SK-N-SH (cell line): ENCODE data around the gene PPIP5K1. TPM values are rescaled to one million over a fixed set of nuclear protein-coding genes. Genes with fewer than 3 reads are reported as not detected.

ENCODE experiments used
- CTCF ChIA-PET: fragments of 300-600, 350-600 bp; formaldehyde crosslinking; extraction: SDS; loops from one replicate; lab custom pipeline; 2021; lab: Yijun Ruan, JAX
- POLR2A ChIA-PET: fragments of 350-600 bp; sonication (Branson Sonifier 250); formaldehyde crosslinking; extraction: SDS; loops from one replicate; lab custom pipeline; 2020; ENCODE audit warnings: antibody characterized with exemption, inconsistent platforms; lab: Yijun Ruan, JAX
- DNase-seq: peaks from one replicate; pipeline ENCODE4 v3.0.0; 2012
- H2AFZ ChIP-seq: fragments of 200-600 bp; sonication (generic); 2 replicates; pipeline ENCODE4 v1.8.1; 2016; ENCODE audit warnings: antibody characterized with exemption, mild to moderate bottlenecking, low read depth
- H3F3A ChIP-seq: fragments of 200-600 bp; sonication (generic); replicated peaks from 2 replicates; pipeline ENCODE3; 2016; ENCODE audit warnings: antibody characterized with exemption, mild to moderate bottlenecking; ENCODE audit not compliant: insufficient read depth
- H3K27ac ChIP-seq, 2 experiments: fragments of 200-500 bp in 1 of 2; fragments of 200-600 bp in 1 of 2; sonication (Bioruptor generic) in 1 of 2; sonication (generic), shearing (Covaris generic) in 1 of 2; 2 replicates each; pipeline versions ENCODE4 v1.5.1 to v1.6.1; 2014 to 2016; ENCODE audit warnings: low read depth in 2 of 2, inconsistent platforms in 1 of 2, low read length in 1 of 2, mild to moderate bottlenecking in 1 of 2, mixed read lengths in 1 of 2
- H3K27me3 ChIP-seq: fragments of 200-600 bp; sonication (generic), shearing (Covaris generic); 2 replicates; pipeline ENCODE4 v1.6.1; 2016; ENCODE audit warnings: mixed run types; ENCODE audit not compliant: insufficient read depth
- H3K36me3 ChIP-seq, 2 experiments: fragments of 200-500 bp in 1 of 2; fragments of 200-600 bp in 1 of 2; sonication (Bioruptor generic) in 1 of 2; sonication (generic) in 1 of 2; replicated peaks in 1 of 2; 2 replicates each; pipeline versions ENCODE3 to v1.5.1; 2014 to 2016; ENCODE audit warnings: low read length in 1 of 2, mild to moderate bottlenecking in 1 of 2; ENCODE audit not compliant: insufficient read depth in 2 of 2, control insufficient read depth in 1 of 2
- H3K4me1 ChIP-seq, 2 experiments: fragments of 200-500 bp in 1 of 2; fragments of 200-600 bp in 1 of 2; sonication (Bioruptor generic) in 1 of 2; sonication (generic), shearing (Covaris generic) in 1 of 2; 2 replicates each; pipeline versions ENCODE4 v1.5.1 to v1.6.1; 2014 to 2016; ENCODE audit warnings: low read depth in 1 of 2, low read length in 1 of 2, mixed run types in 1 of 2; ENCODE audit not compliant: insufficient read depth in 2 of 2, control insufficient read depth in 1 of 2
- H3K4me2 ChIP-seq: fragments of 200-600 bp; sonication (generic), shearing (Covaris generic); 2 replicates; pipeline ENCODE4 v1.6.1; 2017; ENCODE audit warnings: mixed run types
- H3K4me3 ChIP-seq, 2 experiments: fragments of 200-500 bp in 1 of 2; fragments of 200-600 bp in 1 of 2; sonication (Bioruptor generic) in 1 of 2; sonication (generic), shearing (Covaris generic) in 1 of 2; 2 replicates each; pipeline versions ENCODE4 v1.5.1 to v1.8.1; 2014 to 2016; ENCODE audit warnings: low read depth in 2 of 2, inconsistent platforms in 1 of 2, low read length in 1 of 2, mild to moderate bottlenecking in 1 of 2, mixed read lengths in 1 of 2, moderate library complexity in 1 of 2
- H3K79me2 ChIP-seq: fragments of 200-600 bp; sonication (generic); 2 replicates; pipeline ENCODE4 v1.8.1; 2017; ENCODE audit warnings: mild to moderate bottlenecking; ENCODE audit not compliant: insufficient read depth
- H3K9ac ChIP-seq: fragments of 200-600 bp; sonication (generic); 2 replicates; pipeline ENCODE4 v1.6.1; 2017; ENCODE audit warnings: mixed run types
- H3K9me2 ChIP-seq: fragments of 200-600 bp; sonication (generic); 2 replicates; pipeline ENCODE4 v1.6.1; 2017; ENCODE audit warnings: mixed run types
- H3K9me3 ChIP-seq: fragments of 200-600 bp; sonication (generic); 2 replicates; pipeline ENCODE4 v1.6.1; 2017; ENCODE audit warnings: mixed run types, mild to moderate bottlenecking, moderate library complexity
- H4K20me1 ChIP-seq: fragments of 200-600 bp; sonication (generic); 2 replicates; pipeline ENCODE4 v1.6.1; 2017; ENCODE audit warnings: mild to moderate bottlenecking, mixed run types; ENCODE audit not compliant: insufficient read depth
- CHD2 ChIP-seq: fragments of 150-350 bp; IDR thresholded peaks from 2 replicates; pipeline ENCODE4 v1.6.1; 2018; ENCODE audit warnings: low read length; ENCODE audit not compliant: partially characterized antibody
- CTCF ChIP-seq: fragments of 200-600 bp; sonication (generic); IDR thresholded peaks from 2 replicates; pipeline ENCODE4 v1.6.1; 2017; ENCODE audit warnings: antibody characterized with exemption, mild to moderate bottlenecking, moderate library complexity
- EZH2phosphoT487 ChIP-seq: fragments of 200-600 bp; sonication (generic); IDR thresholded peaks from 2 replicates; pipeline ENCODE4 v1.6.1; 2017; ENCODE audit warnings: low read depth, mixed run types, mild to moderate bottlenecking, antibody characterized with exemption, moderate library complexity, borderline replicate concordance
- FOSL2 ChIP-seq: IDR thresholded peaks from 2 replicates; pipeline ENCODE4 v1.4.0; 2012; ENCODE audit warnings: low read depth, mild to moderate bottlenecking, moderate library complexity, borderline replicate concordance
- FOXM1 ChIP-seq: IDR thresholded peaks from 2 replicates; pipeline ENCODE4 v1.4.0; 2012; ENCODE audit warnings: low read depth, mild to moderate bottlenecking
- GATA2 ChIP-seq: sonication (generic); formaldehyde crosslinking; IDR thresholded peaks from 2 replicates; pipeline ENCODE4 v1.5.0; 2020; ENCODE audit warnings: mild to moderate bottlenecking, missing genetic modification reagents
- NFIC ChIP-seq: IDR thresholded peaks from 2 replicates; pipeline ENCODE4 v1.4.0; 2012; ENCODE audit warnings: borderline replicate concordance
- NRF1 ChIP-seq: IDR thresholded peaks from 2 replicates; pipeline ENCODE4 v1.6.1; 2012; ENCODE audit warnings: low read depth, mild to moderate bottlenecking, low read length
- RCOR1 ChIP-seq: fragments of 150-350 bp; IDR thresholded peaks from 2 replicates; pipeline ENCODE4 v1.6.1; 2017; ENCODE audit warnings: antibody characterized with exemption, low read length
- REST ChIP-seq: IDR thresholded peaks from 2 replicates; pipeline ENCODE4 v1.6.1; 2012; ENCODE audit warnings: mild to moderate bottlenecking, low read depth, low read length, moderate library complexity
- TCF12 ChIP-seq: IDR thresholded peaks from 2 replicates; pipeline ENCODE4 v1.4.0; 2012
- TEAD4 ChIP-seq: IDR thresholded peaks from 2 replicates; pipeline ENCODE4 v1.4.0; 2012; ENCODE audit warnings: mild to moderate bottlenecking, borderline replicate concordance; ENCODE audit not compliant: insufficient read depth
- USF1 ChIP-seq: IDR thresholded peaks from 2 replicates; pipeline ENCODE4 v1.4.0; 2012; ENCODE audit warnings: low read depth, borderline replicate concordance
- ZBTB33 ChIP-seq: IDR thresholded peaks from 2 replicates; pipeline ENCODE4 v1.4.0; 2012; ENCODE audit warnings: low read depth, borderline replicate concordance
- WGBS: methylation state at CpG from one replicate; pipeline ENCODE4 v1.1.6; 2017; ENCODE audit warnings: low lambda C conversion rate; 5-methylcytosine and 5-hydroxymethylcytosine counted together
- polyA plus RNA-seq, 3 experiments: library from polyadenylated mRNA; depleted of rRNA; stranded (reverse); fragments of >200 nt; gene quantifications; 2 replicates each; pipeline ENCODE4 v1.2.3, GENCODE V29; 2012

The PPIP5K1 gene
- polyA plus RNA-seq, 1 of the 3 experiments (the other 2 are of a cell fraction): 28.5 TPM

GRCh38 chr15:43545426-43545825 is 44.6 kb downstream of the PPIP5K1 start:
- Histone ChIP-seq H3K9me2 (no peaks in the 10 kb centered on the region), H3K36me3 (no peaks in the 10 kb centered on the region), H3F3A (no peaks in the 10 kb centered on the region), H3K9me3 (peaks cover 17% of the 10 kb centered on the region), H3K27me3 (no peaks in the 10 kb centered on the region), H3K4me1 (no peaks in the 10 kb centered on the region), H3K9ac (no peak overlapping the region), H3K27ac (no peak overlapping the region), H3K79me2 (no peaks in the 10 kb centered on the region), H3K4me2 (no peak overlapping the region), H2AFZ (no peak overlapping the region), H4K20me1 (no peaks in the 10 kb centered on the region), H3K4me3 (no peak overlapping the region)
- no peak for TF ChIP-seq TCF12
- no peak for TF ChIP-seq NFIC
- no peak for TF ChIP-seq USF1
- TF ChIP-seq EZH2phosphoT487: no peak
- no peak for TF ChIP-seq REST
- TF ChIP-seq TEAD4: no peak
- TF ChIP-seq RCOR1: no peak
- TF ChIP-seq CTCF: no peak
- TF ChIP-seq GATA2 (CRISPR knock-in tag): no peak
- TF ChIP-seq NRF1: no peak
- TF ChIP-seq FOXM1: no peak
- TF ChIP-seq ZBTB33: no peak
- TF ChIP-seq CHD2: no peak
- TF ChIP-seq FOSL2: no peak
- POLR2A ChIA-PET: no interaction called here
- CTCF ChIA-PET: interaction anchor here (1.0 kb wide), 1 partner anchor 227 kb away, joined by 3 read pairs; no protein-coding TSS in a partner anchor
- DNase-seq: no peak
- WGBS: 86% methylated on average over 1 of the region's 1 CpG
